GM18861 (cell line): Measurements from ENCODE around the gene PEPD.

Experiments
- ATAC-seq: cut with Tn5 transposase; IDR thresholded peaks from one replicate; pipeline ENCODE4 v1.9.1; 2021; ENCODE audit not compliant: unreplicated experiment

PEPD gene

GRCh38 chr19:33397536-33398360 is 123.8 kb downstream of the PEPD start:
- ATAC-seq: no peak

GRCh38 chr19:33396701-33397535 is 124.7 kb downstream of the PEPD start:
- ATAC-seq: no peak

GRCh38 chr19:33395561-33396550 is 125.7 kb downstream of the PEPD start:
- ATAC-seq: no peak

GRCh38 chr19:33394723-33395560 is 126.6 kb downstream of the PEPD start:
- ATAC-seq: no peak

- no peak for ATAC-seq
Observed at GRCh38 chr19:33394006-33394722, 127.4 kb downstream of the PEPD start.

GRCh38 chr19:33393286-33394005 is 128.1 kb downstream of the PEPD start:
- ATAC-seq: no peak

- no peak for ATAC-seq
Observed at GRCh38 chr19:33392341-33393285, 129.0 kb downstream of the PEPD start.

- ATAC-seq: no peak
Observed at GRCh38 chr19:33391631-33392249, 129.9 kb downstream of the PEPD start.

GRCh38 chr19:33390908-33391630 is 130.5 kb downstream of the PEPD start:
- no peak for ATAC-seq

GRCh38 chr19:33390101-33390907 is 131.3 kb downstream of the PEPD start:
- no peak for ATAC-seq

- ATAC-seq: no peak
Observed at GRCh38 chr19:33389421-33390100, 132.0 kb downstream of the PEPD start.

- no peak for ATAC-seq
Observed at GRCh38 chr19:33388725-33389420, 132.7 kb downstream of the PEPD start.

- no peak for ATAC-seq
Observed at GRCh38 chr19:33388231-33388724, 133.3 kb downstream of the PEPD start.
